Activated CD8-positive, alpha-beta T cell treated with anti-CD3 and anti-CD28 coated beads for 36 hours (primary cell): ENCODE data around the gene EVC. TPM values are rescaled to one million over a fixed set of nuclear protein-coding genes. Genes with fewer than 3 reads are reported as not detected.

ENCODE experiments used
- ATAC-seq: fragments of 200-7000 bp; cut with Tn5 transposase; one replicate; pipeline ENCODE4 v1.10.0; 2021; ENCODE audit warnings: mild to moderate bottlenecking, moderate library complexity
- CTCF ChIA-PET: fragments of 350-600 bp; sonication (Branson Sonifier 250); formaldehyde crosslinking; loops from one replicate; lab custom pipeline; 2021; ENCODE audit warnings: antibody characterized with exemption; lab: Charles Lee
- POLR2A ChIA-PET: fragments of 350-600 bp; sonication (Branson Sonifier 250); formaldehyde crosslinking; loops from one replicate; lab custom pipeline; 2021; ENCODE audit warnings: antibody characterized with exemption; lab: Charles Lee
- DNase-seq: peaks from one replicate; pipeline ENCODE4 v3.0.0-alpha.2; 2020
- H3K27ac Mint-ChIP-seq: one replicate; pipeline ENCODE4 v1.8.0; 2021; ENCODE audit warnings: mild to moderate bottlenecking, mixed read lengths
- H3K27me3 Mint-ChIP-seq: one replicate; pipeline ENCODE4 v1.8.0; 2021; ENCODE audit warnings: mixed read lengths
- H3K36me3 Mint-ChIP-seq: one replicate; pipeline ENCODE4 v1.8.0; 2021; ENCODE audit warnings: low read depth, mixed read lengths
- H3K4me1 Mint-ChIP-seq: one replicate; pipeline ENCODE4 v1.8.0; 2021; ENCODE audit warnings: low read depth, mixed read lengths
- H3K4me3 Mint-ChIP-seq: one replicate; pipeline ENCODE4 v1.8.0; 2021; ENCODE audit warnings: mild to moderate bottlenecking, moderate library complexity, mixed read lengths
- H3K9me3 Mint-ChIP-seq: one replicate; pipeline ENCODE4 v1.8.0; 2021; ENCODE audit warnings: mixed read lengths
- CTCF ChIP-seq: fragments of 200-600 bp; IDR thresholded peaks from one replicate; pipeline ENCODE4 v1.8.0; 2022; ENCODE audit warnings: antibody characterized with exemption, mild to moderate bottlenecking
- intact Hi-C: fragments of 100-400 bp; cut with micrococcal nuclease; formaldehyde crosslinking; loops from one replicate; pipeline ENCODE4 v1.10.0; 2022
- total RNA-seq, 2 experiments: library from RNA; stranded (reverse); gene quantifications; one replicate each; pipeline ENCODE4 v1.2.3, GENCODE V29; 2021

Gene EVC
- total RNA-seq, 2 experiments from 2014 or later, result 2.0 to 2.5 TPM

- Mint-ChIP-seq H3K4me3 (no peak overlapping the region), H3K4me1 (no peaks in the 10 kb centered on the region), H3K36me3 (no peaks in the 10 kb centered on the region), H3K9me3 (no peaks in the 10 kb centered on the region), H3K27me3 (no peaks in the 10 kb centered on the region), H3K27ac (no peak overlapping the region)
- DNase-seq, result no peak
- ChIA-PET POLR2A (no interaction called here), CTCF (no interaction called here)
- intact Hi-C loops, result no loop called here
- TF ChIP-seq CTCF, result no peak
- ATAC-seq, result no peak
Measured at GRCh38 chr4:5730436-5730835, 19.4 kb downstream of the EVC start.

GRCh38 chr4:5730993-5731990 lies 20.3 kb downstream of the EVC start:
- H3K4me1 Mint-ChIP-seq, result no peaks in the 10 kb centered on the region
- intact Hi-C loops, result no loop called here
- H3K9me3 Mint-ChIP-seq, result no peaks in the 10 kb centered on the region
- DNase-seq (no peak), ATAC-seq (no peak)
- POLR2A ChIA-PET, result no interaction called here
- no peak overlapping the region for H3K27ac Mint-ChIP-seq
- TF ChIP-seq CTCF, result no peak
- H3K36me3 Mint-ChIP-seq, result no peaks in the 10 kb centered on the region
- H3K27me3 Mint-ChIP-seq, result no peaks in the 10 kb centered on the region
- CTCF ChIA-PET, result no interaction called here
- no peak overlapping the region for H3K4me3 Mint-ChIP-seq

GRCh38 chr4:5732158-5732557 lies 21.2 kb downstream of the EVC start:
- H3K4me3 Mint-ChIP-seq, result no peak overlapping the region
- no peak overlapping the region for H3K27ac Mint-ChIP-seq
- H3K36me3 Mint-ChIP-seq, result no peaks in the 10 kb centered on the region
- DNase-seq (no peak), ATAC-seq (no peak)
- TF ChIP-seq CTCF, result no peak
- H3K4me1 Mint-ChIP-seq, result no peaks in the 10 kb centered on the region
- intact Hi-C loops, result no loop called here
- CTCF ChIA-PET, result no interaction called here
- H3K9me3 Mint-ChIP-seq, result no peaks in the 10 kb centered on the region
- H3K27me3 Mint-ChIP-seq, result no peaks in the 10 kb centered on the region
- POLR2A ChIA-PET, result no interaction called here

- no peak for ATAC-seq
- POLR2A ChIA-PET, result no interaction called here
Measured at GRCh38 chr4:5734853-5735252, 23.9 kb downstream of the EVC start.

More at GRCh38 chr4:5734853-5735252, 23.9 kb downstream of the EVC start:
- H3K4me3 Mint-ChIP-seq, result no peak overlapping the region
- CTCF ChIA-PET, result no interaction called here
- H3K36me3 Mint-ChIP-seq, result no peaks in the 10 kb centered on the region
- H3K27ac Mint-ChIP-seq, result no peak overlapping the region
- intact Hi-C loops, result no loop called here
- no peaks in the 10 kb centered on the region for H3K9me3 Mint-ChIP-seq
- TF ChIP-seq CTCF, result no peak
- no peaks in the 10 kb centered on the region for H3K27me3 Mint-ChIP-seq
- H3K4me1 Mint-ChIP-seq, result no peaks in the 10 kb centered on the region
- no peak for DNase-seq
